Heart left ventricle (tissue), 16 donors: ENCODE results near the gene CASZ1. TPM values are rescaled to one million over a fixed set of nuclear protein-coding genes. Genes with fewer than 3 reads are reported as not detected.

Source experiments
- ATAC-seq, 4 donors: fragments of 200-7000 bp; cut with Tn5 transposase; one replicate each; pipeline ENCODE4 v1.9.1; 2020 to 2022; ENCODE audit warnings: moderate library complexity in 4 of 4, mild to moderate bottlenecking in 3 of 4, moderate number of reproducible peaks in 1 of 4
- DNase-seq, 5 donors: peaks; one replicate each; pipeline ENCODE4 v3.0.0-alpha.2; 2020
- H3K27ac ChIP-seq, 12 donors: fragments of 200-600 bp; sonication (generic) in 4 of 12; one replicate each; pipeline versions ENCODE4 v1.5.0 to v1.8.0; 2016 to 2022; ENCODE audit warnings: mild to moderate bottlenecking in 2 of 12
- H3K27me3 ChIP-seq, 9 donors: fragments of 200-600 bp; sonication (generic) in 2 of 9; one replicate each; pipeline versions ENCODE4 v1.5.1 to v1.8.0; 2016 to 2022; ENCODE audit warnings: mild to moderate bottlenecking in 3 of 9
- H3K36me3 ChIP-seq, 9 donors: fragments of 200-600 bp; sonication (generic) in 2 of 9; one replicate each; pipeline versions ENCODE4 v1.5.0 to v1.8.0; 2018 to 2022; ENCODE audit warnings: mild to moderate bottlenecking in 2 of 9
- H3K4me1 ChIP-seq, 12 donors: fragments of 200-600 bp; sonication (generic) in 4 of 12; one replicate each; pipeline versions ENCODE4 v1.5.0 to v1.8.0; 2016 to 2022; ENCODE audit warnings: mild to moderate bottlenecking in 3 of 12
- H3K4me3 ChIP-seq, 12 donors: fragments of 200-600 bp; sonication (generic) in 4 of 12; one replicate each; pipeline versions ENCODE4 v1.5.0 to v1.8.0; 2017 to 2022; ENCODE audit warnings: mild to moderate bottlenecking in 9 of 12, moderate library complexity in 4 of 12
- H3K9me3 ChIP-seq, 12 donors: fragments of 200-600 bp; sonication (generic) in 4 of 12; one replicate each; pipeline versions ENCODE4 v1.5.0 to v1.8.0; 2016 to 2022; ENCODE audit warnings: mild to moderate bottlenecking in 1 of 12
- CTCF ChIP-seq, 12 donors: fragments of 200-600 bp; sonication (generic) in 4 of 12; IDR thresholded peaks; one replicate each; pipeline versions ENCODE4 v1.5.0 to v1.8.0; 2018 to 2022; ENCODE audit warnings: antibody characterized with exemption in 12 of 12, mild to moderate bottlenecking in 5 of 12
- POLR2A ChIP-seq, 2 donors: fragments of 450-650 bp; IDR thresholded peaks; one replicate each; pipeline ENCODE4 v1.6.1; 2017; ENCODE audit warnings: antibody characterized with exemption in 2 of 2, mild to moderate bottlenecking in 2 of 2, moderate library complexity in 2 of 2
- WGBS, 4 donors: extraction: QIAGEN DNeasy Blood & Tissue Kit in 2 of 4; methylation state at CpG; one replicate each; pipeline versions ENCODE4 v1.1.5 to v1.1.7; 2013 to 2018; 5-methylcytosine and 5-hydroxymethylcytosine counted together
- intact Hi-C, 10 donors: fragments of 100-400 bp; cut with DNase I; formaldehyde crosslinking; loops; one replicate each; pipeline versions ENCODE4 v1.11.1 to v1.14.2; 2022
- polyA plus RNA-seq, 2 donors: library from polyadenylated mRNA; stranded (reverse); fragments of 200-250 nt; gene quantifications; one replicate each; pipeline ENCODE4 v1.2.3, GENCODE V29; 2013
- total RNA-seq, 9 donors: library from RNA; depleted of rRNA in 2 of 9; stranded (reverse); fragments of >200 nt in 2 of 9; fragmentation: NEBNext Ultra II Directional in 3 of 9; extraction: Animal tissue kit (Norgen Biotek cat#: 25700) in 3 of 9; gene quantifications; one replicate each; pipeline versions ENCODE4 v1.1.0 to v1.2.4, GENCODE V29; 2016 to 2023
- donor health status: ischemic (EF 13 %, LVEDD 7.1; RV severe dilation, severe dysfunction).
- donor health status: healthy with polysubstance abuse.
- donor health status: DM: no; HTN: yes; CAD: no.
- donor health status: DM: no; HTN: no; CAD: no.
- donor health status: ischemic (EF 25% LVEDD 6.9; RV normal size, moderate dysfunction).
- donor health status: ischemic (EF 25% LVEDD 5.7; RV mildly dilated, moderate dysfunction).
- donor health status: healthy.
- donor health status: DM: yes; HTN: yes; CAD: no.
- donor health status: ischemic (EF 35%, LVEDD 5.7; RV mildly dilated, moderate dysfunction).
- donor health status: nonischemic (EF 11% LVEDD 7.7; RV severe dilation, severe dysfunction).
- donor health status: DM: yes; HTN: yes; CAD: no.
- donor health status: PGD.
- donor health status: ischemic (EF 29% LVEDD 5.4; RV normal size, mild dysfunction).
- donor health status: nonischemic (EF 23%, LVEDD 6.1; RV moderate dilation, normal function).

Gene CASZ1
- total and polyA plus RNA-seq, 11 donors, result 28.8 to 84.9 (median 55.0) TPM

GRCh38 chr1:10734375-10734774 is 62.1 kb downstream of the CASZ1 start:
- DNase-seq, result no peak
- H3K36me3 ChIP-seq, result no peaks in the 10 kb centered on the region
- intact Hi-C loops, result loop anchor here in 2 of 10 donors (10.0 kb wide), 1 partner anchor 50 kb away; no protein-coding TSS in a partner anchor
- no peak overlapping the region for H3K4me3 ChIP-seq
- no peak for ATAC-seq
- H3K27me3 ChIP-seq, result no peaks in the 10 kb centered on the region
- H3K4me1 ChIP-seq, result peaks cover 0 to 75% (median 43%) of the 10 kb centered on the region in 12 donors
- peak overlapping the region in 7 of 12 donors; percentile 46 to 87 (median 73) for H3K27ac ChIP-seq
- H3K9me3 ChIP-seq, result no peaks in the 10 kb centered on the region
- 62 to 73% (median 67%) methylated on average over 6 of the region's 6 CpGs for WGBS, 4 donors
- TF ChIP-seq CTCF (IDR thresholded peaks at IDR 0.05) (no peak), POLR2A (IDR thresholded peaks at IDR 0.05) (no peak)

GRCh38 chr1:10733474-10734366 is 62.7 kb downstream of the CASZ1 start:
- TF ChIP-seq CTCF (IDR thresholded peaks at IDR 0.05), result no peak
- no peak for TF ChIP-seq POLR2A (IDR thresholded peaks at IDR 0.05)
- H3K4me1 ChIP-seq, result peaks cover 0 to 76% (median 42%) of the 10 kb centered on the region in 12 donors
- no peaks in the 10 kb centered on the region for H3K9me3 ChIP-seq
- H3K36me3 ChIP-seq, result no peaks in the 10 kb centered on the region
- DNase-seq (no peak), ATAC-seq (peak in 1 of 4 donors; percentile 29)
- intact Hi-C loops, result loop anchor here in 2 of 10 donors (10.0 kb wide), 1 partner anchor 51 kb away; no protein-coding TSS in a partner anchor
- no peak overlapping the region for H3K4me3 ChIP-seq
- WGBS, 4 donors, result 58 to 68% (median 63%) methylated on average over 10 to 11 of the region's 11 CpGs
- no peaks in the 10 kb centered on the region for H3K27me3 ChIP-seq
- peak overlapping the region in 5 of 12 donors; percentile 38 to 87 (median 78) for H3K27ac ChIP-seq

- TF ChIP-seq POLR2A (IDR thresholded peaks at IDR 0.05), result no peak
- no peak for TF ChIP-seq CTCF (IDR thresholded peaks at IDR 0.05)
- Histone ChIP-seq H3K36me3 (no peaks in the 10 kb centered on the region), H3K27me3 (no peaks in the 10 kb centered on the region), H3K27ac (peak overlapping the region in 2 of 12 donors; percentile 13), H3K4me1 (peaks cover 0 to 72% (median 34%) of the 10 kb centered on the region in 12 donors), H3K4me3 (no peak overlapping the region), H3K9me3 (no peaks in the 10 kb centered on the region)
- 68 to 80% (median 77%) methylated on average over 7 of the region's 7 CpGs for WGBS, 4 donors
- no peak for DNase-seq
- no peak for ATAC-seq
- intact Hi-C loops, result loop anchor here in 2 of 10 donors (10.0 kb wide), 1 partner anchor 54 kb away; no protein-coding TSS in a partner anchor
These were observed 65.5 kb downstream of the CASZ1 start for GRCh38 chr1:10730985-10731384.
